ENCODE data around the gene KIF26B. TPM values are rescaled to one million over a fixed set of nuclear protein-coding genes. Genes with fewer than 3 reads are reported as not detected.

Gene KIF26B
- polyA plus RNA-seq, 1 of the 3 experiments (the other 2 are of a cell fraction): 2.6 TPM

DNA sequence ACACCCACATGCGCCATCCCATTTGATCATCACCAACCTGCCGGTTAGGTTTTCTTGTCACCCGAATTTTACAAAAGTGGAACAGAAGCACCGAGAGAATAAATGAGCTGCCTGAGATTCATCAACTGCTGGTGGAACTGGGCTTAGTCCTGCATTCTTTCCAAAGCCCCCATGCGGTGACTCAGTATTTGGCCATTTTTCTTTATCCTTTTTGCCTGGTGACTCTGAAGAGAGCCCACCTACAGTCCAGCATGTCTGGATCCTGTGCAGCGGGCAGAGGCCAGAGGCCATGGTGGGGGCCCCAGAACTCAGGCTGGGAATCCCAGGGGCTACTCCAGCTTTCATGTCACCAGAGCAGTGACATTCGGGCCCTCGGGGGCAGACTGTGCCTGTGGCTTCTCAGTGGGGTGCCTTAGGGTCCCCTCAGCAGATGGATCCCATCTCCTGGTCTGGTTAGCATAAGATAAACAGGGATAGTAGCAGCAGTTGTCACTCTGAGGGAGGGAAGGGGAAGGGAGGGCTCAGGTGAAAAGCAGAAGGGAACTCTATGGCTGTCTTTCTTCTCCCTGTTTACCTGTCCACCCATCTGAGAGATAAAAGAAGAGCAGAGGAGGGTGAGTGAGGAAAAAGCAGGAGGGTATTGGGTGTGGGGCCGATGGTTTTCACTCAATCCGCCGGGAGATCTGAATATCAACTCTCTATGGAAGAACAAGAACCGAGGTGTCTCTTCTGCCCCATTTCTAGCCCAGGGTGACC lies 63.2 kb downstream of the KIF26B start:
- POLR2A ChIA-PET: no interaction called here
- H3K27me3 ChIP-seq (ENCODE audit: insufficient read depth): no peaks in the 10 kb centered on the region
- no peaks in the 10 kb centered on the region for H3K9me3 ChIP-seq
- CTCF ChIA-PET: interaction anchor here (1.2 to 1.4 kb wide), 2 partner anchors 7 to 17 kb away, joined by 3 read pairs; no protein-coding TSS in a partner anchor
- H3K79me2 ChIP-seq (ENCODE audit: insufficient read depth): 0 out of 2 replicates have a peak, but pooled peaks cover 3% of the 10 kb centered on the region
- peaks cover 0 to 10% of the 10 kb centered on the region in 2 experiments for H3K36me3 ChIP-seq (replicated peaks in 1 of 2; ENCODE audit: control insufficient read depth in 1 of 2, insufficient read depth in 2 of 2, low read length in 1 of 2)
- H3K9me2 ChIP-seq: no peaks in the 10 kb centered on the region
- H3K4me1 ChIP-seq (ENCODE audit: control insufficient read depth in 1 of 2, insufficient read depth in 2 of 2, low read depth in 1 of 2, low read length in 1 of 2): peaks cover 0 to 42% of the 10 kb centered on the region in 2 experiments; a peak in 3 of 4 replicates
- H3K4me3 ChIP-seq (ENCODE audit: low read depth in 2 of 2, low read length in 1 of 2): no peak overlapping the region
- H3K27ac ChIP-seq (ENCODE audit: low read depth in 2 of 2, low read length in 1 of 2): no peak overlapping the region; a peak in 1 of 4 replicates
- TF ChIP-seq NFIC (IDR thresholded peaks at IDR 0.05; ENCODE audit: borderline replicate concordance) (no peak), SMC3 (IDR thresholded peaks at IDR 0.05; ENCODE audit: low read depth, low read length) (no peak), MEF2A (IDR thresholded peaks at IDR 0.05; ENCODE audit: borderline replicate concordance, low read depth) (no peak), GATA2 (CRISPR knock-in tag; IDR thresholded peaks at IDR 0.05) (no peak), FOXJ3 (CRISPR knock-in tag; IDR thresholded peaks at IDR 0.05) (no peak), TEAD4 (IDR thresholded peaks at IDR 0.05; ENCODE audit: borderline replicate concordance, insufficient read depth) (no peak), FOXM1 (IDR thresholded peaks at IDR 0.05; ENCODE audit: low read depth) (no peak), TAF1 (IDR thresholded peaks at IDR 0.05; ENCODE audit: borderline replicate concordance, low read depth, low read length) (no peak), POLR2AphosphoS5 (IDR thresholded peaks at IDR 0.05; ENCODE audit: low read depth, low read length) (no peak), RFX5 (IDR thresholded peaks at IDR 0.05; ENCODE audit: low read length) (no peak), CTCF (IDR thresholded peaks at IDR 0.05) (no peak), GABPA (IDR thresholded peaks at IDR 0.05; ENCODE audit: low read depth) (no peak), RAD21 (IDR thresholded peaks at IDR 0.05; ENCODE audit: low read length) (no peak), RCOR1 (IDR thresholded peaks at IDR 0.05; ENCODE audit: low read length) (no peak), REST (IDR thresholded peaks at IDR 0.05; ENCODE audit: low read depth, low read length) (no peak)
- TF ChIP-seq, protein P1, sequence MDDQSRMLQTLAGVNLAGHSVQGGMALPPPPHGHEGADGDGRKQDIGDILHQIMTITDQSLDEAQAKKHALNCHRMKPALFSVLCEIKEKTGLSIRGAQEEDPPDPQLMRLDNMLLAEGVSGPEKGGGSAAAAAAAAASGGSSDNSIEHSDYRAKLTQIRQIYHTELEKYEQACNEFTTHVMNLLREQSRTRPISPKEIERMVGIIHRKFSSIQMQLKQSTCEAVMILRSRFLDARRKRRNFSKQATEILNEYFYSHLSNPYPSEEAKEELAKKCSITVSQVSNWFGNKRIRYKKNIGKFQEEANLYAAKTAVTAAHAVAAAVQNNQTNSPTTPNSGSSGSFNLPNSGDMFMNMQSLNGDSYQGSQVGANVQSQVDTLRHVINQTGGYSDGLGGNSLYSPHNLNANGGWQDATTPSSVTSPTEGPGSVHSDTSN (IDR thresholded peaks at IDR 0.05): no peak
- TF ChIP-seq, protein P2, sequence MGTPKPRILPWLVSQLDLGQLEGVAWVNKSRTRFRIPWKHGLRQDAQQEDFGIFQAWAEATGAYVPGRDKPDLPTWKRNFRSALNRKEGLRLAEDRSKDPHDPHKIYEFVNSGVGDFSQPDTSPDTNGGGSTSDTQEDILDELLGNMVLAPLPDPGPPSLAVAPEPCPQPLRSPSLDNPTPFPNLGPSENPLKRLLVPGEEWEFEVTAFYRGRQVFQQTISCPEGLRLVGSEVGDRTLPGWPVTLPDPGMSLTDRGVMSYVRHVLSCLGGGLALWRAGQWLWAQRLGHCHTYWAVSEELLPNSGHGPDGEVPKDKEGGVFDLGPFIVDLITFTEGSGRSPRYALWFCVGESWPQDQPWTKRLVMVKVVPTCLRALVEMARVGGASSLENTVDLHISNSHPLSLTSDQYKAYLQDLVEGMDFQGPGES (IDR thresholded peaks at IDR 0.05; ENCODE audit: low read depth, low read length): no peak
- H4K20me1 ChIP-seq (ENCODE audit: insufficient read depth): peaks cover 17% of the 10 kb centered on the region; the same call in 1 of the 2 replicates
- no peak overlapping the region for H3K4me2 ChIP-seq
- whole genome bisulfite sequencing (ENCODE audit: low lambda C conversion rate): 90% methylated on average over 12 of the region's 12 CpGs
- H3F3A ChIP-seq (replicated peaks; ENCODE audit: insufficient read depth): no peaks in the 10 kb centered on the region
- no peak overlapping the region for H2AFZ ChIP-seq (ENCODE audit: low read depth)
- H3K9ac ChIP-seq: no peak overlapping the region
- no peak for DNase-seq

Data from SK-N-SH (cell line).